Measurements from ENCODE around the gene LRGUK.
A peak's percentile ranks its signal among the peaks of the same experiment; 100 is the strongest.

The LRGUK gene

DNA sequence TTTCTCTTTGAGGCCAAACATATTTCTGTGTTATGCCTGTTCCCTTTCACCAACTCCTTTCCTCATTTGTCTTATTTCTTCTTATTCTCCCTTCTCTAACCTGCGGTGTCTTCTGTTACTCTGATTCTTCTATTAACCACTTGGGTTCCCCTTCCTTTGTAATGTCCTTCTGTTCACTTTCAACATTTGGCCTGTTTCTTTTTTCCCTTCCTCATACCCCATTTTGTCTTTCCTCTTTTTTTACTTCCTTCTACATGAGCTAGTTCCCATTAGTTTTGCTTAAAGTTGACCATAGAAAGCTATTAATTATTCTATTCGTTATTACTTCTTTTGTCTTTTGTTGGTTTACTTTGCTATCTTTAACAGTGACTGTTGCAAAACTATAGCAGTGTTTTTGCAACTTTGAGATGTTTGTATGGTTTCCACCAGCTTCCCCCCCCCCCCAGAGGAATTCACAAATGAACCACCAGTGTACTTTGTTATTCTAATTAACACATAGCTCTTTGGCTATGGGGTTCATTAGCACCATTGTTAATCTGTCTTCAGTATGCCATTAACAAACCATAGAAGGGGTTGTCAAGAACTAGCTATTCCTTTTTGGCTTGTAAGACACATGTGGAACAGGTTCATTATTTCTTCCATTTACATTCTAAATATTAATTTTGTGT is 2.9 kb downstream of the LRGUK start:
- no peak for DNase-seq

DNA sequence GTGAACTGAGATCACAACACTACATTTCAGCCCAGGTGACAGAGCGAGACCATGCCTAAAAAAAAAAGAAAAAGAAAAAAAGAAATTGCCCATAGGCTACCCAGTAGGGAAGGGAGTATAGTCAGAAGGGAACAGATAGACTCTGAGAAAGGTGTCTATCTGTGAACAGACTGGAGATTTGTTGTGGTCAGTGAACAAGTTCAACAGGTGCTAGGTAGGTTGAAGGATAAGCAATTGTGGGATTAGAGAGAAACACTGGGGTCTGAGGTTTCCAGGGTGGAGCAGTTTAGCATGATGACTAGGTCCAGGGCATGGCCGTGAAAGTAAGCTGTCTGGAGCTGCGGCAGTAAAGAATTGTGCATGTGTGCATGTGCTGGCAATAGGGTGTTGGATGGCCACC is 6.9 kb downstream of the LRGUK start:
- DNase-seq: no peak

GRCh38 chr7:134140889-134141867 is 14.0 kb downstream of the LRGUK start:
- peak; percentile 34 for DNase-seq

DNA sequence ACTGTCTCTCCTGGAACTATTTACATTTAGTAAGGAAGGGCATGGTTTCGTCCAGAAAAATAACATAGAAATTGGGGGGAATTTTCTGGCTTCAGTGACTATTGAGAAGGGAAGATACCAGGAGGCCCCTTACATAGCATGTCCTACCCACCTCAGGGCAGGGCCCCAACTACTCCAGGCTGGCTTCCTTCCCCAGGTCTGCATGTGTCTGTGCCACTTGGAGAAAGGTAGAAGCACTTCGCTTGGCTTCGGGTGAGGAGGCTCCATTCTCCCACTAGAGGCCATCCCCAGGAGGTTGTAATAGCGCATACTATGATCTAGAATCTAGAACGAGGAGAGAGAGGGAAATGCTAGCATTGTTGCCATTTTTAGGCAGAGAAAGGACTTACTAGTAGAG is 14.7 kb downstream of the LRGUK start:
- no peak for DNase-seq

DNA sequence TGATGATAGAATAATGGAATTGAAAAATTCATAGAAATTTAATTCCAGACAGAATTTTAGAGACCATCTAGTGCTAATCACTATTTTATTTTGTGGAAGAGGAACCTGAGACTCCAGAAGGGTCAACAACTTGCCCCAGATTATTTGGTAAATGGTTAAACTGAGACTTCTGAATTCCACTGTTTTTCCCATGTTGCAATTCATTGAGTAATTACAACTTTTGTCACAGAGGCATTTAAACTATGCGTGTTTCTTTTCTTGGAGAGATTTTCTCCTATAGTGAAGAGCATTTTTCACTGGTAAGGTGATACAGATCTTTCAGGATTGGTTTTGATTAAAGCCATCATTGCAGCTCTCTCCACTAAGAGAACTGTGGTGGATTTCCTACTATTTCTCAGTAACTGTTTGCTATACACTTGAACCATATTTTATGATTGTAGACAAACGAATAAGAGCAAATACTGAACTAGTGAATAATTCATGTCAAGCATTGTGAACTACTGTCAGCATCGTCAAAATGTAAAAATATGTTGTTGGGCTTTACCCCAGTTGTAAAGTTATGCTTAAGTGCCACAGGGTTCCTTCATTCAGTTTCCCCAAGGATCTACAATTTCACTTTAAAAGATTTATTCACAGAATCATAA is 26.5 kb downstream of the LRGUK start:
- DNase-seq: no peak

DNA sequence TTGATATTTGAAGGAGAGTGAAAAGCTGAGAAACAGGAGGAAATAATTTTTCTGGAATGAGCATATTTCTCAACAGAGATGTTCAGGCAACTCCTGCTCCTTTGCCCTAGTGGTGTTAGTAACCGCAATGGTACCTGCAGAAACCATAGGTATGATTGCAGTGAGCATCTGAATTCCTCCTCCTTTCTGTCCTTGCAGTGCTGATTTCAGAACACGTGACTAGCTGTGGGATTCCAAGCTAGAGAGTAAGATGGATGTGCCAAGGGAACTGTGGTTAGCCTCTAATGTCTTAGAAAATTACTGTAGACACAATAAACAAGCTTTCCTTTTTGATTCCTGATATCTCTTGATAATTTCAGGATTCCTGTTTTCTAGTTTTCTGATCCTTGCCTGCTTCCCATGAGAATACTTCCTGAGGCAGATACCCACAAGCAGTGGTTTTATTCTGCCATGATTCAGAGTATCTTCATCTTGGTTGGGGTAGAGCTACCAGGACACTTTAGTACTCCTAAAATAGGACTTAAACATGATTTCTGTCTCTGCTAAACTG is 27.5 kb downstream of the LRGUK start:
- DNase-seq: no peak

DNA sequence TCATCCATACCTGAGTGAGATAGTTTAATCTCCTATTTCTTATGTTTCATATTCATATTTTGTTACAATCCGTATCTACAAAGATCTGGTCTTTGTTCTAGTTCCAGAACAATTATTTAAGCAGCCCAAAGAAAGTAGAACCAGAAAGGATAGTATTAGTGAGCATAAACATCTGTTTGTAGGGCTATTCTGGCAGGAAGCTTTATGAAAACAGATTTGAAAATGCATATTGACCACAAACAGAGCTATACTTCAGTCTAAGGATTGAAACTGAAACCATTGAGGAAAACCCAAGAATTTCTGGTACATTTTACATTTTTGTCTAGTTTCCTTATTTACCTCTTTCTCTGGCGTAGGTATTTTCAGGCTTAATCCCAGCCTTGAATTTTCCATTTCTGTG is 28.1 kb downstream of the LRGUK start:
- DNase-seq: no peak

DNA sequence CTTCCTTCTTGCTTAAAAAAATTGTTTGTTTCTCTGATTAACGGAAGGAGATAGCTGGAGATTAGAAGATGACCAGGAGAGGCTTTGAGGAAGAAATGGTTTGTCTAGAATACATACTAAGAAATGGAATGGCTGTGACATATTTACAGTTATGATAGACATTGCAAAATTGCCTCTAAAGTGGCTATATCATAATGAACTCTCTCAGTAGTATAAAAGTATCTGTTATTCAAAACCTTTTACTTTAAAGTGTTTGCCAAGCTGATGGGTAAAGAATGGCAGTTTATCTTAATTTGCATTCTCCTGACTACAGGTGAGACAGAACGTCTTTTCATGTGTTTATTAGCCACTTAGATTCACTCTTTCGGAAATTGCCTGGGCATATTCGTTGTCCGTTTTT is 28.7 kb downstream of the LRGUK start:
- no peak for DNase-seq

- DNase-seq: no peak
Observed at GRCh38 chr7:134165252-134165651, 38.1 kb downstream of the LRGUK start.

DNA sequence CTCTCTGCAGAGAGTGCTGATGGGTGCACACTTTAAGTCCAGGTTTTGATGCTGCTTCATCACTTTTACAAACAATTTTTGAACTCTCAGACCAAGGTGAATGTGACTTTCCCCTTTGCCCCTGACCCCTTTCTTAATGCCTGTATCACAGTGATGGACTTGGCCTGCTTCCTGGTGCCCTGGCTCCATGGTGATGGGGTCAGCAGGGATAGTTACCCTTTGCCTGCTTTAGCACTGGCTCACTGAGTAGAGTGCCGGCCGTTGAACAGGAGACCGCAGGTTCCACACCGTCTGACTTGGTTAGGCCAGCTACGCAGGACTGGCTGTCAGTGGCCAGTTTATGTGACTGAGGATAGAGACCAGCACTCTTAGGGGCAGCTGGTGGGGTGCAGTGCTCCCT is 40.1 kb downstream of the LRGUK start:
- no peak for DNase-seq

DNA sequence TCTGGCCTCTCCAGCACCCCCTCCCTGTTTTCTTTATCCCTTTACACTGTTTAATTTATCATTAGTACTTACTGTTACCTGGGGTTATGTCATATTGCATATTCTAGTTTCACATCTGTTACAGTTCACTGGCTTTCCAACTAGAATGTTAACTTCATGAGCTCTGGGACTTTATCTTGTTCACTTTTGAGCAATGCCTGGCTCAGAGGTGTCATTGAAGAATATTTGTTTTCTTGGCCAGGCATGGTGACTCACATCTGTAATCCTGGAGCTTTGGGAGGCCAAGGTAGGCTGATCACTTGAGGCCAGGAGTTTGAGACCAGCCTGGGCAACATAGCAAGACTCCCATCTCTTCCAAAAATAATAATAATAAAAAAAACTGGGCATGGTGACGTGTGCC is 40.7 kb downstream of the LRGUK start:
- no peak for DNase-seq

DNA sequence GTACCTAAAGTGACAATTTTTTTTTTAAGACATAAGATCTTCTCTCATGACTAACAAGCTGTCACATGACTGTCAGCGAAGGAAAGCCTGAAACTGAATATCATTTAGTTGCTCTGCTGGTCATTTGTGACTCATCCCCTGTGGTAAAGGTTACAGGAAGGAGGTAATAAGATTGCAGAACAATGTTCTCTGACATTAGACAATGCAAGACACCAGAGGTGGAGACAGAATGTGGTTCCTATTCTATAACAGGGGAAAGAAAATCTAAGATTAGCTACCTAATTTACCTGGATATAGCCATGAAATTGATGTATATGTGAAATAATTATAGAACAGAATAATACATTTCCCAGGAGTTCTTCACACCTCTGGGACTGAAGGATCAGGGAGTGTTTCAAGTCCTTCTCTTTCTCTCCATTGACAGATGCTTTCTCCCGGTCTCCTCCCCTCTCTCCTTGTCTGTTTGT is 47.7 kb downstream of the LRGUK start:
- no peak for DNase-seq

GRCh38 chr7:134175334-134176036 is 48.3 kb downstream of the LRGUK start:
- DNase-seq: no peak

- no peak for DNase-seq
Observed at GRCh38 chr7:134176037-134176350, 48.9 kb downstream of the LRGUK start.

DNA sequence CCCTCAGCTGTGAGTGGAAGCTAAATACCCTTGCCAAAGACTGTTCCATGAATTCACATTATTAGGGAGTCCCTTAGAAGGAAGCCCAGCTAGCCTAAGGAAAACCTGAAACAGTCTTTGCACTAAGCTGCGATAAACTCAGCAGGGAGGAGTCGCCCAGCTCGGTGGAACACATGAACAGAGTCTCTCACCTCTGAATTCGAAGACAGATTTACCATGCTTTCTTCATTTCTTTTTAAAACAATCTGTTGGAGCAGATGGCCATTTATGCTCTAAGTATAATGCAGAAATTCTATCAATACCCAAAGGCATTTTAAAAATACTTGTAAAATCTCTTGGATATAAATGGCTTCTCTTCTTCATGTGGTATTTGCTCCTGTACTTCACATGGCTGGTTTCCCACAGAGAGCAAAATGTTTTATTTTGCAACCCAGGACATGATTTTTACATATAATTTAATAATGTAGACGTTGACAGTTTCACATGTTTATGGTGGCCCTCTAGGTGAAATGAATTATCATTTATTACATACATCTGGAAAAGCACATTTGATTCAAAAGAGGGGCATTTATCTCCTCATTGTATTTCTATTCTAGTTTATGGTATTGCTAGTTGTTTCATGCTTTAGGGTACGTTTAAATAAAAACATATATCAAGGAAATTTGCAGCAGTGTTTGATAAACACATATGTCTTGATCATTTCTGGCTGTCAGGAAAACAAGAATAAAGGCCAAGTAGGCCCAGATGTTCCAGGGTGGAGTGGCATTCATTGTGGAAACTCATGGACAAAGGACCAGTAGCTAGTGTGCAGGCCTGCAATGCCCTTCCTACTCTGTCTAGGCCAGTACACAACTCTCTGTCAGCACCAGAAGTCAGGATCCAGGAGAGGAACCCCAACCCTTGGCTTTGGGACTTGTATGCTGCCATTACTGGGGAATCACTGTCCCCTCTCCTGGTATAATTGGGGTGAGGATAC is 52.2 kb downstream of the LRGUK start:
- no peak for DNase-seq

DNA sequence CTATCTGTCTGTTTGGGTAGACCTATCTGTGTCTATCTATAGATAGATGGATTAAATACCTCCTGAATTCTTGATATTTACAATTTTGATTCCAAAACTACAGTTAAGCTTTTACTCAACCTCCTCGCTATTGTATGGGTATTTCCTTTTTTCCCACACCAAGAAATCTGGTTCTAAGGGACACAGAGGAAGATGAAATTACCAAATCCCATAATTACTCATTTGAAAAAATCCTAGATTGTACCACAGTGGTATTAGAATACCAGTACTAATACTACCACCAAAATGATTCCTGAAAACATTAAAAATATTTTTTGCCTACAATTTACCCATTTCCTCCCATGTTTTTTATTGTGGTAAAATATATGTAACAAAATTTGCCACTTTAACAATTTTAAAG is 53.2 kb downstream of the LRGUK start:
- no peak for DNase-seq

DNA sequence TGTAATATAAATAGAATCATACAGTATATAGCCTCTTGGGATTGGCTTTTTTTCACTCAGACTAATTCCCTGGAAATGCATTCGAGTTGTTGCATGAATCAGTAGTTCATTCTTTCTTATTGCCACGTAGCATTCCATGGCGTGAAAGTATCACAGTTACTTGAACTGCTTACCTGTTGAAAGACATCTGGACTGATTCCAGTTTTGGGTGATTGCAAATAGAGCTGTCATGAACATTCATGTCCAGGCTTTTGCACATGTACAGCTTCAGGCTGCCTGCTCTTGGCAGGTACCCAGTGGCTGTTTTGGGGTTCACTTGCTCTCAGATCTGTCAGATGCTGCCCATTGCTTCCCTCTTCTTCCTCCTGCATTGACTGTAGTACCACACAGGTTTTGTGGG is 54.9 kb downstream of the LRGUK start:
- DNase-seq: no peak

DNA sequence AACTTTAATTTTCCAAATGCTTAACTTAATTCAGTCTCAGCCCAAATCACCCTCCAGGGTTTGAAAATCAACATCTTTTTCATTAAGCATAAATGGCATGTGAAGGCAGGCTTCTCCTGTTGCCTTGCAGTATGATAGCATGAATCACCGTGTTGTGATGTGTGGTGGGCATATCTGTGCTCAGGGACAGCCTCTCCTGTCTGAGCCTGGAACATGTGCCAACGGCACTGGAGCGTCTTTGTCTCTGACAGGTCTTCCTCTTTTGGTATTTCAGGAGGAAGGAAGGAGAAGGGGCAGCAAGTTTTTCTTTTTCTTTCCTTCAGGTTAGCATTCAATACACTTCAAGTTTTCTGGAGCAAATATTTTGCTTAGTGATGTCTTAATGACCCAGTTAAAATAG is 57.6 kb downstream of the LRGUK start:
- DNase-seq: no peak

- no peak for DNase-seq
Observed at GRCh38 chr7:134186027-134186426, 58.9 kb downstream of the LRGUK start.

DNA sequence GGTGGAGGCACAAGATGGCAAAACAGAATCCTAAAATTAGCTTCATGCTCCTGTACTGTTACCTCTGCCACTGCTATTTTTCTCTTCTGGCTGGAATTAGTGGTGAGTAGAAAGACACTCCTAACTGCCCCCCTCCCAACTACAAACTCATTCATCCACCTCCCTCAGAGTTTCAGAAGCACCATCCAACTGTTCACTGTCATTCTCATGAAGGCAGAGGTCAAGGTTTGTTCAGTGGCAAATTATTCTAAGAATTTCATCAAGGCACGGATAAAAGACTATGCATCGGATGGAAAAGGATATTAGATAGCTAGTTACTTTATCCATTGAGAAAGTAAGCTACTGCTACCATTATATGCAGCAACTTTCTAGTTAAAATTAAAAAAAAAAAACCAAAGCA is 59.7 kb downstream of the LRGUK start:
- DNase-seq: no peak

- no peak for DNase-seq
Observed at GRCh38 chr7:134187893-134188292, 60.8 kb downstream of the LRGUK start.

GRCh38 chr7:134188311-134188710 is 61.2 kb downstream of the LRGUK start:
- DNase-seq: no peak

All from activated CD4-positive, alpha-beta T cell treated with anti-CD3 and anti-CD28 coated beads, Interleukin-2, amount 50 U/mL, for 1 hour (primary cell).